HL-60/S4 treated with phorbol 12-myristate 13-acetate at 8.2 ng/mL for 4 days and 3 days (cell line): Measurements from ENCODE around the gene TUBB8B.
"Not testable (repeated sequence)": the region's sequence is repeated elsewhere in the genome, so short reads cannot be mapped to it uniquely, and the experiment has no call there.

Experiments used
- in situ Hi-C: fragments of 300-500 bp; cut with MboI; formaldehyde crosslinking; loops from 2 replicates; pipeline ENCODE4 v1.15.0; 2022; ENCODE audit warnings: low sequenced_read_pairs

The TUBB8B gene

GRCh38 chr18:49176-49665 is at the start of gene TUBB8B:
TUBB8B (minus strand) TSS chr18:49615; CDS start chr18:49557, 58 bp downstream.
- in situ Hi-C loops, result not testable (repeated sequence)

GRCh38 chr18:97252-97914 is 48.0 kb upstream of the TUBB8B start:
- in situ Hi-C loops, result not testable (repeated sequence)

- in situ Hi-C loops, result not testable (repeated sequence)
These were observed 47.3 kb upstream of the TUBB8B start for GRCh38 chr18:96767-97131.

GRCh38 chr18:96101-96766 is 46.8 kb upstream of the TUBB8B start:
- in situ Hi-C loops, result not testable (repeated sequence)

- in situ Hi-C loops, result not testable (repeated sequence)
These were observed 46.2 kb upstream of the TUBB8B start for GRCh38 chr18:95580-95979.

GRCh38 chr18:93897-94408 is 44.5 kb upstream of the TUBB8B start:
- in situ Hi-C loops, result not testable (repeated sequence)

GRCh38 chr18:91561-91960 is 42.1 kb upstream of the TUBB8B start:
- in situ Hi-C loops, result not testable (repeated sequence)

GRCh38 chr18:90396-91193 is 41.2 kb upstream of the TUBB8B start:
- in situ Hi-C loops, result not testable (repeated sequence)

- in situ Hi-C loops, result not testable (repeated sequence)
These were observed 39.7 kb upstream of the TUBB8B start for GRCh38 chr18:89124-89523.

GRCh38 chr18:84801-85200 is 35.4 kb upstream of the TUBB8B start:
- in situ Hi-C loops, result not testable (repeated sequence)

GRCh38 chr18:82626-83209 is 33.3 kb upstream of the TUBB8B start:
- in situ Hi-C loops, result not testable (repeated sequence)

- in situ Hi-C loops, result not testable (repeated sequence)
These were observed 31.5 kb upstream of the TUBB8B start for GRCh38 chr18:80881-81280.

GRCh38 chr18:80202-80601 is 30.8 kb upstream of the TUBB8B start:
- in situ Hi-C loops, result not testable (repeated sequence)

- in situ Hi-C loops, result not testable (repeated sequence)
These were observed 26.2 kb upstream of the TUBB8B start for GRCh38 chr18:75525-76160.

GRCh38 chr18:73181-73777 is 23.9 kb upstream of the TUBB8B start:
- in situ Hi-C loops, result not testable (repeated sequence)

GRCh38 chr18:67701-68100 is 18.3 kb upstream of the TUBB8B start:
- in situ Hi-C loops, result not testable (repeated sequence)

GRCh38 chr18:64279-64678 is 14.9 kb upstream of the TUBB8B start:
- in situ Hi-C loops, result not testable (repeated sequence)

- in situ Hi-C loops, result not testable (repeated sequence)
These were observed 14.2 kb upstream of the TUBB8B start for GRCh38 chr18:63656-64055.

GRCh38 chr18:54388-54787 is 5.0 kb upstream of the TUBB8B start:
- in situ Hi-C loops, result not testable (repeated sequence)

GRCh38 chr18:48696-49095 is 719 bp downstream of the TUBB8B start:
- in situ Hi-C loops, result not testable (repeated sequence)
